HG02970 (cell line): ENCODE results near the gene RASD1.

Experiments
- ATAC-seq: cut with Tn5 transposase; IDR thresholded peaks from one replicate; pipeline ENCODE4 v1.9.1; 2021; ENCODE audit warnings: mild to moderate bottlenecking, moderate library complexity, moderate number of reproducible peaks; ENCODE audit not compliant: unreplicated experiment, low FRiP score

The RASD1 gene

GRCh38 chr17:17527956-17528500 lies 31.8 kb upstream of the RASD1 start:
- ATAC-seq: no peak

GRCh38 chr17:17527534-17527933 lies 31.3 kb upstream of the RASD1 start:
- no peak for ATAC-seq

- no peak for ATAC-seq
Observed at GRCh38 chr17:17526369-17526768, 30.2 kb upstream of the RASD1 start.

- no peak for ATAC-seq
Observed at GRCh38 chr17:17525956-17526355, 29.8 kb upstream of the RASD1 start.

- no peak for ATAC-seq
Observed at GRCh38 chr17:17525311-17525710, 29.1 kb upstream of the RASD1 start.

GRCh38 chr17:17523731-17524490 lies 27.7 kb upstream of the RASD1 start:
- no peak for ATAC-seq

GRCh38 chr17:17523001-17523730 lies 27.0 kb upstream of the RASD1 start:
- ATAC-seq: no peak

GRCh38 chr17:17520599-17521232 lies 24.5 kb upstream of the RASD1 start:
- no peak for ATAC-seq

- ATAC-seq: no peak
Observed at GRCh38 chr17:17519886-17520285, 23.7 kb upstream of the RASD1 start.

- no peak for ATAC-seq
Observed at GRCh38 chr17:17518951-17519350, 22.8 kb upstream of the RASD1 start.

GRCh38 chr17:17518014-17518413 lies 21.8 kb upstream of the RASD1 start:
- no peak for ATAC-seq

GRCh38 chr17:17516941-17517720 lies 20.9 kb upstream of the RASD1 start:
- ATAC-seq: no peak

- no peak for ATAC-seq
Observed at GRCh38 chr17:17515934-17516930, 20.0 kb upstream of the RASD1 start.

GRCh38 chr17:17514993-17515933 lies 19.1 kb upstream of the RASD1 start:
- no peak for ATAC-seq

- no peak for ATAC-seq
Observed at GRCh38 chr17:17514361-17514992, 18.3 kb upstream of the RASD1 start.

GRCh38 chr17:17513626-17514025 lies 17.4 kb upstream of the RASD1 start:
- no peak for ATAC-seq

- no peak for ATAC-seq
Observed at GRCh38 chr17:17512866-17513265, 16.7 kb upstream of the RASD1 start.
